Measurements from ENCODE around the gene IGSF3.

The IGSF3 gene

GRCh38 chr1:116671072-116671760, 3.7 kb upstream of the IGSF3 start:
- H3K27ac ChIP-seq = no peak overlapping the region
- TF ChIP-seq, protein P1, sequence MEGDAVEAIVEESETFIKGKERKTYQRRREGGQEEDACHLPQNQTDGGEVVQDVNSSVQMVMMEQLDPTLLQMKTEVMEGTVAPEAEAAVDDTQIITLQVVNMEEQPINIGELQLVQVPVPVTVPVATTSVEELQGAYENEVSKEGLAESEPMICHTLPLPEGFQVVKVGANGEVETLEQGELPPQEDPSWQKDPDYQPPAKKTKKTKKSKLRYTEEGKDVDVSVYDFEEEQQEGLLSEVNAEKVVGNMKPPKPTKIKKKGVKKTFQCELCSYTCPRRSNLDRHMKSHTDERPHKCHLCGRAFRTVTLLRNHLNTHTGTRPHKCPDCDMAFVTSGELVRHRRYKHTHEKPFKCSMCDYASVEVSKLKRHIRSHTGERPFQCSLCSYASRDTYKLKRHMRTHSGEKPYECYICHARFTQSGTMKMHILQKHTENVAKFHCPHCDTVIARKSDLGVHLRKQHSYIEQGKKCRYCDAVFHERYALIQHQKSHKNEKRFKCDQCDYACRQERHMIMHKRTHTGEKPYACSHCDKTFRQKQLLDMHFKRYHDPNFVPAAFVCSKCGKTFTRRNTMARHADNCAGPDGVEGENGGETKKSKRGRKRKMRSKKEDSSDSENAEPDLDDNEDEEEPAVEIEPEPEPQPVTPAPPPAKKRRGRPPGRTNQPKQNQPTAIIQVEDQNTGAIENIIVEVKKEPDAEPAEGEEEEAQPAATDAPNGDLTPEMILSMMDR (conservative IDR thresholded peaks at IDR 0.05) = no peak
- TF ChIP-seq ZFX (IDR thresholded peaks at IDR 0.05) = no peak

- H3K27ac ChIP-seq = no peak overlapping the region
- TF ChIP-seq, protein P1 (conservative IDR thresholded peaks at IDR 0.05) = no peak
- TF ChIP-seq ZFX (IDR thresholded peaks at IDR 0.05) = no peak
Observed at GRCh38 chr1:116668277-116668676, 744 bp upstream of the IGSF3 start.

GRCh38 chr1:116667078-116667574, 407 bp downstream of the IGSF3 start:
- H3K27ac ChIP-seq = peak overlapping the region; percentile 35
- TF ChIP-seq, protein P1 (conservative IDR thresholded peaks at IDR 0.05) = no peak
- no peak for TF ChIP-seq ZFX (IDR thresholded peaks at IDR 0.05)

DNA sequence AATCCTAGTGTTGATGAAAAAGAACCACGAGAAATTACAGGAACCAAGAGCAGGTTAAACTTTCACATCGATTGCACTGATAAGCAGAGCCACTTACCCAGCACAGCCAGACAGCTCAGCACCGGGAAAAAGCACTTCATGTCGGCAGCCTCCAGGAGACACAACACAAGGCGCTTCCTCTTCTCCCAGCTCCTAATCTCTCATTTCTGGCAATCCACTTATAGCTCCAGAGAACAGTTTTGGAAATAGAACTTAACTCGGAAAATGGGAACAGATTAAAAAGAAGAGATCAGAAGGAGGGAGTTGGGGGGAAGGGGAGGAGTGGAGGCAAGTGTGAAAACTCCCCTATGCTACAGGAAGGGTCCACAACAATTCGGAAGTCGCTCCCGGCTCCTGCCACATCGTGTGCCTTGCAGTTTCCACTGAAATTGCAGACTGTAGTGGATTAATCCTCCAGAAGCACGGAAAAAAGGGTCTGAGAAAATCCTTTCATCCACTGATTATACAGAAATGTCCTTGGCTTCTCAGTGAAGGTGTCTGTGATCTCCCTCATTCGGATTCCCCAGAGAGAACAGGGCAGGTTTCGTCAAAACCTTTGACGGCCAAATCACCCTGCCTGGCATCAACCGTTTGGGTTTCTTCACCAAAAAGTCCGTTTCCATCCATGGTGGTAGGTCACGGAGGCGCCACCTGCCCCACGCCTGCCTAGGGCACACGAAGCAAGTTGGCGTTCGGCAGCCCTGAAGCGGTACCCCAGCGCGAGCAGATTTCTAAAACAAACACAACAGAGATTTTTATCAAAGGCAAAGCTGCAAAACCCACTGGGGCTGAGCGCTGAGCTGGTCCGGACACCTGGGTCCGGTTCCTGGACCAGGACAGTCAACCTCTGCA, 1.1 kb downstream of the IGSF3 start:
- TF ChIP-seq ZFX (IDR thresholded peaks at IDR 0.05) = no peak
- TF ChIP-seq, protein P1 (conservative IDR thresholded peaks at IDR 0.05) = no peak
- peak overlapping the region; percentile 35; the same call in 1 of the 2 replicates for H3K27ac ChIP-seq

DNA sequence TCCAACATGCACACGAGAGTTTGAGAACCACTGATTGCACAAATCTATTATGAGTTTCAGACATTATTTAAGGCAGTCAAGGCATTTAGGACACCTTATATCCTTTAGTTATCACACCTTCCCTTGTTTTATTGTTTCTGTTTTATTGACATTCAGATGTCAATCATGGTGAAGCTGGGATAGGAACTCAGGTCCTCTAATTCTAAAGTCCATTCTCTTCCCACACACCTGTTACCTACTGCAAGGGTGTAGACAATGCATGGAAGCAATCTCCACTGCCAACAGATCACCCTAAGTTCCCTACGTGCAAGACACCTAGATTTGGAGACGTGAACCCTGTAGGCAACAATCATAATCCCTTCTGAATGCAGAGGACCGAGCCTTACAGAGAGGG, 2.6 kb downstream of the IGSF3 start:
- no peak overlapping the region for H3K27ac ChIP-seq
- TF ChIP-seq ZFX (IDR thresholded peaks at IDR 0.05) = no peak
- TF ChIP-seq, protein P1 (conservative IDR thresholded peaks at IDR 0.05) = no peak

DNA sequence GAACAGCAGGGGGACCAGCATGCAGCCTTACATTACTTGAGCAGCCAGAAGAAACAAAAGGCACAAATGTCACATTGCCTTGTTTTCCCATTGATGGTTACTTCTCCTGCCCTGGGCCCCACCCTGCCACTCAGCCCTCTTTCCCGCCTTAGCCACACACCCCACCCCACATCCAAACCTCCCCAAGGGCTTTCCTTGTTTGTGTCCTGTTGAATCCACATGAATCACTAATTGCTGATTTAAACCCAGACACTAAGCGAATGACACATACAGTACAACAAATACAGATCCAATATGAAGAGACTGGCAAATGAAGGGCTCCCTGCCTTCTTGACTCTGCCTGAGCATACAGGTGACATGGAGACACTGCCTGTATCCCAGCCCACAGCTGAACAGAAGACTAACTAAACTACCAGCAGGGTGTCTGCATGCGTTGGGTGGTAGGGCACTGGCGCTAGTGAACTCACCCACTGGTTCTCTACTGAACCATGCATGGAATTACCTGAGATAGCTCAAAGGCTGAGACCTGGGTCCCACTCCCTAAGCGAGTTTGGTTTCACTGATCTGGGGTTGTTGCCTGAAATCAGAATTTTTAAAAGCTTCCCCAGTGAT, 3.1 kb downstream of the IGSF3 start:
- TF ChIP-seq, protein P1 (conservative IDR thresholded peaks at IDR 0.05) = no peak
- TF ChIP-seq ZFX (IDR thresholded peaks at IDR 0.05) = no peak
- no peak overlapping the region for H3K27ac ChIP-seq

Measured in C4-2B (cell line).